Measurements from ENCODE around the gene GP2.

Gene GP2

GRCh38 chr16:20310421-20311395, 16.6 kb downstream of the GP2 start:
- FAIRE-seq (no peak), DNase-seq (ENCODE audit: insufficient read length, low spot score) (no peak)
- no peak for TF ChIP-seq POLR2AphosphoS5 (IDR thresholded peaks at IDR 0.05; ENCODE audit: low read depth, low read length)
- TF ChIP-seq POU2F2 (IDR thresholded peaks at IDR 0.05; ENCODE audit: low read depth, low read length): no peak
- no peak for TF ChIP-seq POLR2A (IDR thresholded peaks at IDR 0.05; ENCODE audit: low read depth, low read length)
- no peak for TF ChIP-seq TAF1 (IDR thresholded peaks at IDR 0.05; ENCODE audit: low read depth, low read length)
- TF ChIP-seq SPI1 (IDR thresholded peaks at IDR 0.05; ENCODE audit: low read depth, low read length): no peak
- TF ChIP-seq PAX5 (IDR thresholded peaks at IDR 0.05; ENCODE audit: insufficient read depth, low read length, severe bottlenecking): no peak

- FAIRE-seq: no peak
- no peak for TF ChIP-seq TAF1 (IDR thresholded peaks at IDR 0.05; ENCODE audit: low read depth, low read length)
- no peak for TF ChIP-seq POLR2AphosphoS5 (IDR thresholded peaks at IDR 0.05; ENCODE audit: low read depth, low read length)
- no peak for DNase-seq (ENCODE audit: insufficient read length, low spot score)
Observed at GRCh38 chr16:20309786-20310185, 17.5 kb downstream of the GP2 start.

- FAIRE-seq: no peak
- no peak for DNase-seq (ENCODE audit: insufficient read length, low spot score)
Observed at GRCh38 chr16:20308801-20309590, 18.3 kb downstream of the GP2 start.

GRCh38 chr16:20308266-20308665, 19.0 kb downstream of the GP2 start:
- DNase-seq (ENCODE audit: insufficient read length, low spot score) (no peak), FAIRE-seq (no peak)
- TF ChIP-seq POLR2AphosphoS5 (IDR thresholded peaks at IDR 0.05; ENCODE audit: low read depth, low read length) (no peak), PAX5 (IDR thresholded peaks at IDR 0.05; ENCODE audit: insufficient read depth, low read length, severe bottlenecking) (no peak), POLR2A (IDR thresholded peaks at IDR 0.05; ENCODE audit: low read depth, low read length) (no peak), TAF1 (IDR thresholded peaks at IDR 0.05; ENCODE audit: low read depth, low read length) (no peak), SPI1 (IDR thresholded peaks at IDR 0.05; ENCODE audit: low read depth, low read length) (no peak), POU2F2 (IDR thresholded peaks at IDR 0.05; ENCODE audit: low read depth, low read length) (no peak)

More at GRCh38 chr16:20308801-20309590, 18.3 kb downstream of the GP2 start:
- TF ChIP-seq POU2F2 (IDR thresholded peaks at IDR 0.05; ENCODE audit: low read depth, low read length): no peak
- TF ChIP-seq POLR2AphosphoS5 (IDR thresholded peaks at IDR 0.05; ENCODE audit: low read depth, low read length): no peak
- no peak for TF ChIP-seq SPI1 (IDR thresholded peaks at IDR 0.05; ENCODE audit: low read depth, low read length)
- TF ChIP-seq PAX5 (IDR thresholded peaks at IDR 0.05; ENCODE audit: insufficient read depth, low read length, severe bottlenecking): no peak
- TF ChIP-seq POLR2A (IDR thresholded peaks at IDR 0.05; ENCODE audit: low read depth, low read length): no peak
- no peak for TF ChIP-seq TAF1 (IDR thresholded peaks at IDR 0.05; ENCODE audit: low read depth, low read length)

- no peak for DNase-seq (ENCODE audit: insufficient read length, low spot score)
- no peak for FAIRE-seq
- TF ChIP-seq POLR2AphosphoS5 (IDR thresholded peaks at IDR 0.05; ENCODE audit: low read depth, low read length) (no peak), POU2F2 (IDR thresholded peaks at IDR 0.05; ENCODE audit: low read depth, low read length) (no peak), POLR2A (IDR thresholded peaks at IDR 0.05; ENCODE audit: low read depth, low read length) (no peak), PAX5 (IDR thresholded peaks at IDR 0.05; ENCODE audit: insufficient read depth, low read length, severe bottlenecking) (no peak), SPI1 (IDR thresholded peaks at IDR 0.05; ENCODE audit: low read depth, low read length) (no peak), TAF1 (IDR thresholded peaks at IDR 0.05; ENCODE audit: low read depth, low read length) (no peak)
Observed at GRCh38 chr16:20307791-20308190, 19.5 kb downstream of the GP2 start.

GRCh38 chr16:20307240-20307671, 20.1 kb downstream of the GP2 start:
- no peak for TF ChIP-seq PAX5 (IDR thresholded peaks at IDR 0.05; ENCODE audit: insufficient read depth, low read length, severe bottlenecking)
- TF ChIP-seq POLR2AphosphoS5 (IDR thresholded peaks at IDR 0.05; ENCODE audit: low read depth, low read length): no peak
- TF ChIP-seq SPI1 (IDR thresholded peaks at IDR 0.05; ENCODE audit: low read depth, low read length): no peak
- no peak for TF ChIP-seq POU2F2 (IDR thresholded peaks at IDR 0.05; ENCODE audit: low read depth, low read length)
- TF ChIP-seq TAF1 (IDR thresholded peaks at IDR 0.05; ENCODE audit: low read depth, low read length): no peak
- TF ChIP-seq POLR2A (IDR thresholded peaks at IDR 0.05; ENCODE audit: low read depth, low read length): no peak
- DNase-seq (ENCODE audit: insufficient read length, low spot score) (no peak), FAIRE-seq (no peak)

GRCh38 chr16:20306401-20306800, 20.9 kb downstream of the GP2 start:
- DNase-seq (ENCODE audit: insufficient read length, low spot score) (no peak), FAIRE-seq (no peak)
- no peak for TF ChIP-seq POU2F2 (IDR thresholded peaks at IDR 0.05; ENCODE audit: low read depth, low read length)
- no peak for TF ChIP-seq PAX5 (IDR thresholded peaks at IDR 0.05; ENCODE audit: insufficient read depth, low read length, severe bottlenecking)
- no peak for TF ChIP-seq SPI1 (IDR thresholded peaks at IDR 0.05; ENCODE audit: low read depth, low read length)
- no peak for TF ChIP-seq POLR2AphosphoS5 (IDR thresholded peaks at IDR 0.05; ENCODE audit: low read depth, low read length)
- TF ChIP-seq TAF1 (IDR thresholded peaks at IDR 0.05; ENCODE audit: low read depth, low read length): no peak
- TF ChIP-seq POLR2A (IDR thresholded peaks at IDR 0.05; ENCODE audit: low read depth, low read length): no peak

- no peak for TF ChIP-seq TAF1 (IDR thresholded peaks at IDR 0.05; ENCODE audit: low read depth, low read length)
- TF ChIP-seq SPI1 (IDR thresholded peaks at IDR 0.05; ENCODE audit: low read depth, low read length): no peak
- no peak for TF ChIP-seq PAX5 (IDR thresholded peaks at IDR 0.05; ENCODE audit: insufficient read depth, low read length, severe bottlenecking)
- TF ChIP-seq POLR2A (IDR thresholded peaks at IDR 0.05; ENCODE audit: low read depth, low read length): no peak
- no peak for TF ChIP-seq POLR2AphosphoS5 (IDR thresholded peaks at IDR 0.05; ENCODE audit: low read depth, low read length)
- TF ChIP-seq POU2F2 (IDR thresholded peaks at IDR 0.05; ENCODE audit: low read depth, low read length): no peak
- no peak for FAIRE-seq
- DNase-seq (ENCODE audit: insufficient read length, low spot score): no peak
Observed at GRCh38 chr16:20303012-20303411, 24.3 kb downstream of the GP2 start.

- no peak for TF ChIP-seq PAX5 (IDR thresholded peaks at IDR 0.05; ENCODE audit: insufficient read depth, low read length, severe bottlenecking)
- no peak for TF ChIP-seq POLR2A (IDR thresholded peaks at IDR 0.05; ENCODE audit: low read depth, low read length)
- DNase-seq (ENCODE audit: insufficient read length, low spot score) (no peak), FAIRE-seq (no peak)
Observed at GRCh38 chr16:20302389-20302788, 24.9 kb downstream of the GP2 start.
